Activated CD4-positive, CD25-positive, alpha-beta regulatory T cell treated with anti-CD3 and anti-CD28 coated beads, Interleukin-2, amount 50 U/mL, for 72 hours (primary cell): ENCODE data around the gene UBTD2.
"Not testable (repeated sequence)": the region's sequence is repeated elsewhere in the genome, so short reads cannot be mapped to it uniquely, and the experiment has no call there.

Experiments
- DNase-seq: peaks from one replicate; pipeline ENCODE4 v3.0.0; 2021

Gene UBTD2

GRCh38 chr5:172283020-172283861 is at the start of gene UBTD2:
TSS of gene UBTD2 (minus strand) at chr5:172283764. CDS start at chr5:172283665, 99 bp downstream.
- peak; percentile 85 for DNase-seq

- DNase-seq, result not testable (repeated sequence)
Measured at GRCh38 chr5:172326901-172327300, 43.3 kb upstream of the UBTD2 start.

GRCh38 chr5:172325452-172325851 is 41.9 kb upstream of the UBTD2 start:
- no peak for DNase-seq

GRCh38 chr5:172322028-172322965 is 38.7 kb upstream of the UBTD2 start:
- DNase-seq, result no peak

GRCh38 chr5:172321593-172321992 is 38.0 kb upstream of the UBTD2 start:
- DNase-seq, result no peak

- DNase-seq, result no peak
Measured at GRCh38 chr5:172319708-172320441, 36.3 kb upstream of the UBTD2 start.

- DNase-seq, result no peak
Measured at GRCh38 chr5:172315587-172316493, 32.3 kb upstream of the UBTD2 start.

- DNase-seq, result no peak
Measured at GRCh38 chr5:172313915-172314314, 30.4 kb upstream of the UBTD2 start.

- DNase-seq, result no peak
Measured at GRCh38 chr5:172312286-172312685, 28.7 kb upstream of the UBTD2 start.

GRCh38 chr5:172311605-172312004 is 28.0 kb upstream of the UBTD2 start:
- no peak for DNase-seq

- DNase-seq, result no peak
Measured at GRCh38 chr5:172311026-172311425, 27.5 kb upstream of the UBTD2 start.

GRCh38 chr5:172305380-172305779 is 21.8 kb upstream of the UBTD2 start:
- no peak for DNase-seq

- no peak for DNase-seq
Measured at GRCh38 chr5:172303572-172304335, 20.2 kb upstream of the UBTD2 start.

GRCh38 chr5:172303162-172303561 is 19.6 kb upstream of the UBTD2 start:
- DNase-seq, result no peak

GRCh38 chr5:172302047-172302710 is 18.6 kb upstream of the UBTD2 start:
- no peak for DNase-seq

GRCh38 chr5:172299916-172300439 is 16.4 kb upstream of the UBTD2 start:
- no peak for DNase-seq

- DNase-seq, result no peak
Measured at GRCh38 chr5:172294831-172295230, 11.3 kb upstream of the UBTD2 start.

- no peak for DNase-seq
Measured at GRCh38 chr5:172293745-172294342, 10.3 kb upstream of the UBTD2 start.

GRCh38 chr5:172293054-172293744 is 9.6 kb upstream of the UBTD2 start:
- DNase-seq, result peak; percentile 40
